Cortex of kidney (tissue), 1 donor: ENCODE results near the gene WEE1.
"Not testable (repeated sequence)": the region's sequence is repeated elsewhere in the genome, so short reads cannot be mapped to it uniquely, and the experiment has no call there.

Experiments used
- DNase-seq: peaks from one replicate; lab custom pipeline; 2025; lab: John Stamatoyannopoulos, UW

The WEE1 gene

DNA sequence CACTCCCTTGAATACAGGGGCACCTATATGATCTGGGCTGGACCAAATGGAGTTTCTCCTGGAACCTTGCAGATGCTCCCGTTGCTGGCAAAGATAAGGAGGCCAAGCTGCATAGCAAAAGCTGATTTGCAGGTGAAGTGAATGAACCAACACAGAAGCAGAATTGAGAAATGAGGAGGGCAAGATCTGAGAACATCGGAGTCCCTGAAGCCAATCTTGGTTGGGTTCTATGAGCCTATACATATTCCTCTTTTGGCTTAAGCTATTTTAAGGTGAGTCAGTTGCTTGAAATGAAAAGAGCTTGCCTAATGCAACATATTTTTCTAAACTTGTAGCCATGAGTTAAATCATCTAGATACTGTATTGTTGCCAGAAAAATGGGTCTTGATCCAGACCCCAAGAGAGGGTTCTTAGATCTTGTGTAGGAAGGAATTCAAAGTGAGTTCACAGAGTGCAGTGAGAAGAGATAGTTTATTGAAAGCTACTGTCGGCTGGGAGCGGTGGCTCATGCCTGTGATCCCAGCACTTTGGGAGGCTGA lies 23.5 kb downstream of the WEE1 start:
- no peak for DNase-seq

DNA sequence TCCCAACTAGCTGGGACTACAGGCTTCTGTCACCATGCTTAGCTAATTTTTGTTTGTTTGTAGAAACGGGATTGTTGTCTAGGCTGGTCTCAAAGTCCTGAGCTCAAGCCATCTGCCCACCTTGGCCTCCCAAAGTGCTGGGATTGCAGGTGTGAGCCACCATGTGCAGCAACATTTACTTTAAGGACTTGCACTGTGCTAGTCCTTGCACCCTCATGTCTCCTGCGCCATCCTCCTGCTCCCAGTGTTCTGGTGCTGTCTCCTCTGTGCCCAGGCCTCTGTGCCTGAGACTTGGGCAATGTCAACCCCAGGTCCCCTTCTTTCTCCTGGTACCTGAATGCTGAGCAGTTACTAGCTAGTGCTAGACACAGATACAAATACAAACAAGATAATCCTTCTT lies 26.7 kb downstream of the WEE1 start:
- DNase-seq: no peak

DNA sequence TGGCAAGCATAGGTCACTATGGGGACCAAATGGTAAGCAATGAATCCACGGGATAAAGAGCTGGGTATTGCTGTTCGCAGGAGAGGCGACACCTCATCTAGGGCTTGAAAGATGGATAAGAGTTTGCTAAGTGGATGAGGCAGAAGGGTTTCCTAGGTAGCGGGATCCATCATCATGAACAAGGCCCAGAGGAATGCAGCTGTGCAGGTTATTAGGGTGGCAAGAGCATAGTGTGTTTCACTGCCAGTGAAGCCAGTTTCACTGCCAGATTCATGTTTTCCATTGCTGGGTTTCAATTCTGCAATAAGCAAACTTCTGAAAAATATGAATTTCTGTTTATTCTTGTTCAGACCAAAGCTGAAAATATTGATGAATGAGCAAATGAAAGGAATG lies 27.2 kb downstream of the WEE1 start:
- DNase-seq: no peak

GRCh38 chr11:9601037-9601875 lies 27.8 kb downstream of the WEE1 start:
- DNase-seq: no peak

GRCh38 chr11:9601876-9602199 lies 28.4 kb downstream of the WEE1 start:
- DNase-seq: no peak

GRCh38 chr11:9603214-9603613 lies 29.7 kb downstream of the WEE1 start:
- DNase-seq: not testable (repeated sequence)

GRCh38 chr11:9604134-9604533 lies 30.7 kb downstream of the WEE1 start:
- no peak for DNase-seq

GRCh38 chr11:9605742-9606141 lies 32.3 kb downstream of the WEE1 start:
- DNase-seq: no peak

GRCh38 chr11:9606809-9607510 lies 33.5 kb downstream of the WEE1 start:
- no peak for DNase-seq

DNA sequence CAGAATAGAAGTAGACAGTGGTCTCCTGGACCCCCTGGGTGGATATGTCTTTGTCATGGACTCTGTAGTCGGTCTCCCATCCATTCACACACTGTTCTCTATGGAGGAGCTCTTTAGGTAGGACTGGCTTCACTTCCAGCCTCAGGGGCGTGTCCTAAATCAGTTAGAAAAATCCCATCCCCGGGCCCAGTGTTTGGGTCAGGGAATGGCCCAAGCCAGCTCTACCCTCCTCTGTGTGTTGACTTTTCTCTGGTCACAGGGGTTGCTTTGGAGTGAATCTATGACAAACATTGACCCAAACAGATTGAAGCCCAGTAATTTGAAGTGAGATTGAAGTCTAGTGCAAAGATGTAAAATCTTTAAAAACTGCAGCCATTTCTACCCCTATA lies 34.0 kb downstream of the WEE1 start:
- DNase-seq: no peak

DNA sequence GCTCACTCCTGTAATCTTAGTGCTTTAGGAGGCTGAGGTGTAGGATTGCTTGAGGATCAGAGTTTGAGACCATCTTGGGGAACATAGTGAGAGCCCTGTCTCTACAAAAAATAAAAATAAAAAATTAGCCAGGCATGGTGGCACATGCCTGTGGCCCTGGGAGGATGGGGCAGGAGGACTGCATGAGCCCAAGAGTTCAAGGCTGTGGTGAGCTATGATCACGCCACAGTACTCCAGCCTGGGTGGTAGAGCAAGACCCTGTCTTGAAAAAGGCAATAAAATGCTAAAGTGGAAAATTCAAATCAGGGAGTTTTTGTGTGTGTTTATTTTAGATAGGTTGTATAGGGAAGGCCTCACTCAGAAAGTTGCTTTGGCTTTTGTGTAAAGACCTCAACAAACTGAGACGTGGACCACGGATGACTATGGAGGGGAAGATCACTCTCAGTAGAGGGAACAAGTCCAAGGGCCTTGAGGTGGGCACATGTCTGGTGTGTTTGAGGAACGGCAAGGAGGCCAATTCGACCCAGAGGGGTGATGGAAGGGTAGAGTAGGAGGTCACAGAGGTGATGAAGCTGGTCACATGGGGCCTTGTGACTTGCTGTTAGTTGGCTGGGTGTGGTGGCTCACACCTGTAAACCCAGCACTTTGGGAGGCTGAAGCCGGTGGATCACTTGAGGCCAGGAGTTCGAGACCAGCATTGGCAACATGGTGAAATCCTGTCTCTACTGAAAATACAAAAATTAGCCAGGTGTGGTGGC lies 35.7 kb downstream of the WEE1 start:
- DNase-seq: no peak

DNA sequence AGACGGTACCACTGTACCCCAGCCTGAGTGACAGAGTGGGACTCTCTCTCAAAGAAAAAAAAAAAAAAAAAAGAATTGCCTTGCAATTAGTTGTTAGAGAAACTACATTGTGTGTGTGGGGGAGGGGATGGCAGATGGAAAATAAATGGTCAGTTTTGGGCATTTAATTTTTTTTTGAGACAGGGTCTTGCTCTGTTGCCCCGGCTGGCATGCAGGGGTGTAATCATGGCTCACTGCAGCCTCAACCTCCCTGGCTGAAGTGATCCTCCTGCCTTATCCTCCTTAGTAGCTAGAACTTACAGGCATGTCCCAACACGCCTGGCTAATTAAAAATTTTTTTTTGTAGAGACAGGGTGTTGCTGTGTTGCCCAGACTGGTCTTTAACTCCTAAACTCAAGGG lies 36.4 kb downstream of the WEE1 start:
- DNase-seq: no peak

DNA sequence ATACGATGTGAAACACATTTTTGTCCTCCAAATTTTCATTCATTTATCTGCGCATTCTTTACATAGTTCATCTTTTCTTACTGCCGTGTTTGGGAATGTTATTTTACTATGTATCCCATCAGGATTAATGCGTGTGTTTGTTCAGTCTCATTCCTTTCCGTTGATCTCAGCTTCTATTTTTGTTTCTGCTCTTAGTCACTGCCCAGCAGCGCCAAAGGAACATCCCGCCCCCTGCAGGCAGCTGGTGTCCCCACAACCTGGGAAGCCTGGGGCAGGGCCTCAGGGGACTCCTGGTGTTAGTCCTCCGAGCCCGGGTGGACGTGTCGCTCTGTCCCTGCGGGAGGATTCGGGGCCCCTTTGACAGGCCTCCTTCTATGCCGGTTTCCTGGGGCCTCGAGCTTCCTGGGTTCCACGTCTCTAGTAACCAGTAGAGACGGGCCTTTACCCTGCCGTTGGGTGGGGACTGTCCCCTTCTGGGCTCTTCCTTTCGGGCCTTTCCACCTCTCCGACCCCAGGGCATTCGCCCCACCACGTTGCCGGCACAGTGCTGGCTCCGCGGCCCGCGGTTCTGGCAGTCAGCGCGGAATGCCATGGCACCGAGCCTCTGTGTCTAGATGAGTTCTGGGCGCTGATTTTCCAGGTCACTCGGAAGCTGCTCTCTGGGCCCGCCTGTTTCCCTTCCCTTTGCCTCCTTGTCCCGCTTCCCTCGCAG lies 39.8 kb downstream of the WEE1 start:
- DNase-seq: peak; percentile 24

- peak; percentile 73 for DNase-seq
These were observed 40.6 kb downstream of the WEE1 start for GRCh38 chr11:9613830-9614762.

- DNase-seq: no peak
These were observed 41.6 kb downstream of the WEE1 start for GRCh38 chr11:9615031-9615451.

- no peak for DNase-seq
These were observed 42.7 kb downstream of the WEE1 start for GRCh38 chr11:9616042-9616675.

GRCh38 chr11:9616858-9617257 lies 43.4 kb downstream of the WEE1 start:
- no peak for DNase-seq

DNA sequence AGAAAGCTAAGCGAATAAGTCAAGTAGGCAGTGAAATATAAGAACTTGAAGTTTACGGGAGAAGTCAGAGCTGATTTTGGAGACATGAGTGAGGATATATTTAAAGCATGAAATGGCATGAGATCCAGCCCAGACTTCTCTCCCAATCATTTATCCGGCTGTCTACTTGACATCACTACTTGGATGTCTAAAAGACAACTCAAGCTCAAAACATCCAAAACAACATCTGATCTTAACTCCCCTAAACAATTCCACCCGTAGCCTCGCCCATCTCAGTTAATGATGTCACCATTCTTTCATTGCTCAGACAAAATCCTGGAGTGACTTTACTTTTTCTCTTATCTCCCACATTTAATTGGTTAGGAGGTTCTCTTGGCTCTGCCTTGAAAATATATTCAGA lies 44.5 kb downstream of the WEE1 start:
- DNase-seq: no peak

DNA sequence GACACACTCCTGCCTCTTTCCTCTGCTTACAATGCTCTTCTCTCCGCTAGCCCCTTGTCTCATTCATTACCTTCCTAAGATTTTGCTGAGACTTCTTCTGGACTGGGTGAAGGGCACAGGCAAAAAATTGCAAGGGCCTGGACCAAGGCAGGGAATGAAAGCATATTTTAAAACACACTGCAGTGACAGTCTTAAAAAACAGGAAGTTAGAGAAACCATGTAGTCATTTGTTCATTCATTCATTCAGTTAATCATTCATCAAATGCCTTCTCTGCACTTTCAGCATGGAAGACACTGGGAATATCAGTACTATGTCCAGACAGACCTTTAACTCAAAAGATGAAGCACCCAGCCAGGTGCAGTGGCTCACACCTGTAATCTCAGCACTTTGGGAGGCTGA lies 45.5 kb downstream of the WEE1 start:
- no peak for DNase-seq

- no peak for DNase-seq
These were observed 46.5 kb downstream of the WEE1 start for GRCh38 chr11:9619971-9620370.
